Breast epithelium (tissue), 4 donors: ENCODE results near the gene ATP12A. TPM values are rescaled to one million over a fixed set of nuclear protein-coding genes. Genes with fewer than 3 reads are reported as not detected.

Experiments
- DNase-seq, 2 donors: peaks; one replicate each; pipeline ENCODE4 v3.0.0-alpha.2; 2019; ENCODE audit warnings: low spot score in 2 of 2
- H3K27ac ChIP-seq, 2 donors: fragments of 200-600 bp; sonication (generic) in 1 of 2; one replicate each; pipeline ENCODE4 v1.5.1; 2016 to 2019; ENCODE audit warnings: mild to moderate bottlenecking in 1 of 2
- H3K27me3 ChIP-seq, 2 donors: fragments of 200-600 bp; sonication (generic) in 1 of 2; one replicate each; pipeline versions ENCODE4 v1.5.1 to v1.6.0; 2017 to 2019; ENCODE audit warnings: control low read depth in 1 of 2, mild to moderate bottlenecking in 1 of 2
- H3K36me3 ChIP-seq: fragments of 200-600 bp; one replicate; pipeline ENCODE4 v1.5.1; 2019
- H3K4me1 ChIP-seq, 2 donors: fragments of 200-600 bp; sonication (generic); one replicate each; pipeline ENCODE4 v1.5.1; 2016 to 2019; ENCODE audit warnings: control low read depth in 1 of 2
- H3K4me3 ChIP-seq, 3 donors: fragments of 200-600 bp; sonication (generic); 1 replicate in 2 of 3; 2 replicates in 1 of 3; pipeline ENCODE4 v1.5.1; 2016 to 2019; ENCODE audit warnings: mild to moderate bottlenecking in 3 of 3, moderate library complexity in 2 of 3
- H3K9me3 ChIP-seq, 2 donors: fragments of 200-600 bp; sonication (generic) in 1 of 2; one replicate each; pipeline ENCODE4 v1.5.1; 2016 to 2019; ENCODE audit warnings: control low read depth in 1 of 2
- CTCF ChIP-seq, 3 donors: fragments of 450-650 bp; IDR thresholded peaks; one replicate each; pipeline ENCODE4 v1.5.1; 2016 to 2017; ENCODE audit warnings: antibody characterized with exemption in 3 of 3, mild to moderate bottlenecking in 3 of 3, moderate library complexity in 3 of 3
- POLR2A ChIP-seq: fragments of 450-650 bp; IDR thresholded peaks from one replicate; pipeline ENCODE4 v1.6.1; 2016; ENCODE audit warnings: antibody characterized with exemption, mild to moderate bottlenecking, moderate library complexity
- POLR2AphosphoS5 ChIP-seq, 3 donors: sonication (generic); formaldehyde crosslinking; IDR thresholded peaks; one replicate each; pipeline ENCODE4 v1.6.1; 2017; ENCODE audit warnings: antibody characterized with exemption in 3 of 3
- intact Hi-C: fragments of 100-400 bp; cut with DNase I; formaldehyde crosslinking; loops from one replicate; pipeline ENCODE4 v1.15.1; 2023; ENCODE audit warnings: low total_unique reads
- total RNA-seq, 3 donors: library from RNA; depleted of rRNA; stranded (reverse); fragments of >200 nt; gene quantifications; one replicate each; pipeline ENCODE4 v1.1.0, GENCODE V29; 2016

The ATP12A gene
- total RNA-seq, 3 donors from 2014 or later: not detected

GRCh38 chr13:24648271-24648670 lies 31.9 kb upstream of the ATP12A start:
- TF ChIP-seq POLR2A (no peak), POLR2AphosphoS5 (IDR thresholded peaks at IDR 0.05) (no peak), CTCF (IDR thresholded peaks at IDR 0.05) (no peak)
- no peak overlapping the region for H3K27ac ChIP-seq
- no peak for DNase-seq
- no peaks in the 10 kb centered on the region for H3K36me3 ChIP-seq
- H3K4me1 ChIP-seq: no peaks in the 10 kb centered on the region
- H3K4me3 ChIP-seq: no peak overlapping the region
- H3K27me3 ChIP-seq: no peaks in the 10 kb centered on the region
- intact Hi-C loops: no loop called here
- no peaks in the 10 kb centered on the region for H3K9me3 ChIP-seq

- DNase-seq: no peak
- H3K36me3 ChIP-seq: no peaks in the 10 kb centered on the region
- no peak overlapping the region for H3K27ac ChIP-seq
- intact Hi-C loops: no loop called here
- H3K4me3 ChIP-seq: no peak overlapping the region
- H3K27me3 ChIP-seq: no peaks in the 10 kb centered on the region
- H3K9me3 ChIP-seq: no peaks in the 10 kb centered on the region
- no peaks in the 10 kb centered on the region for H3K4me1 ChIP-seq
- no peak for TF ChIP-seq CTCF (IDR thresholded peaks at IDR 0.05)
- TF ChIP-seq POLR2A: no peak
- TF ChIP-seq POLR2AphosphoS5 (IDR thresholded peaks at IDR 0.05): no peak
These were observed 31.1 kb upstream of the ATP12A start for GRCh38 chr13:24648983-24649687.

DNA sequence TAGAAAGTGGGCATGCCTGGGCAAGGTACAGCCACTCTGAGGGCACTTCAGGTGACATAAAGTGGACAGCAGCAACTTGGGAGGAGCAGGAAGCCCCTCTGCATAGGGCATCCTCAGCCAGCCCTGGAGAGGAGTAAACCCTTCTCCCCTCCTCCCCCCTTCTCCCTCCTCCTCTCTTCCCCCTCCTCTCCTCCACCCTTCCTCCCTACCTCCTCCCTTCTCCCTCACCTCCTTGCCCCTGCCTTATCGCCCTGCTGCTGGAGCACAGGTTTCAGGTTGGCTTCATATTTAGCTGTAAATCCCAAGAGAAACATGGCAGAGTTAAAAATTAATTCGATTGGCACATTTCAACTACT lies 30.5 kb upstream of the ATP12A start:
- DNase-seq: no peak
- Histone ChIP-seq H3K4me3 (no peak overlapping the region), H3K9me3 (no peaks in the 10 kb centered on the region), H3K36me3 (no peaks in the 10 kb centered on the region), H3K27me3 (no peaks in the 10 kb centered on the region), H3K4me1 (no peaks in the 10 kb centered on the region), H3K27ac (no peak overlapping the region)
- intact Hi-C loops: loop anchor here (2.0 kb wide), 1 partner anchor 53 kb away; no protein-coding TSS in a partner anchor
- TF ChIP-seq POLR2AphosphoS5 (IDR thresholded peaks at IDR 0.05) (no peak), CTCF (IDR thresholded peaks at IDR 0.05) (no peak), POLR2A (no peak)

GRCh38 chr13:24650161-24650560 lies 30.0 kb upstream of the ATP12A start:
- Histone ChIP-seq H3K4me1 (no peaks in the 10 kb centered on the region), H3K27me3 (no peaks in the 10 kb centered on the region), H3K27ac (peak overlapping the region in 1 of 2 donors; percentile 32), H3K4me3 (no peak overlapping the region), H3K9me3 (no peaks in the 10 kb centered on the region), H3K36me3 (no peaks in the 10 kb centered on the region)
- DNase-seq: no peak
- intact Hi-C loops: loop anchor here (2.0 kb wide), 1 partner anchor 53 kb away; no protein-coding TSS in a partner anchor
- TF ChIP-seq POLR2AphosphoS5 (IDR thresholded peaks at IDR 0.05): no peak
- no peak for TF ChIP-seq POLR2A
- no peak for TF ChIP-seq CTCF (IDR thresholded peaks at IDR 0.05)

- DNase-seq: no peak
- TF ChIP-seq POLR2A (no peak), POLR2AphosphoS5 (IDR thresholded peaks at IDR 0.05) (no peak), CTCF (IDR thresholded peaks at IDR 0.05) (no peak)
- H3K27me3 ChIP-seq: no peaks in the 10 kb centered on the region
- intact Hi-C loops: loop anchor here (2.0 kb wide), 2 partner anchors 29 to 55 kb away; partner anchors contain the start of gene ATP12A
- no peaks in the 10 kb centered on the region for H3K36me3 ChIP-seq
- no peaks in the 10 kb centered on the region for H3K4me1 ChIP-seq
- no peak overlapping the region for H3K4me3 ChIP-seq
- H3K27ac ChIP-seq: no peak overlapping the region
- no peaks in the 10 kb centered on the region for H3K9me3 ChIP-seq
These were observed 28.4 kb upstream of the ATP12A start for GRCh38 chr13:24651718-24652345.
